Fibroblast of mammary gland (primary cell): ENCODE results near the gene ZNF600.
"Not testable (repeated sequence)": the region's sequence is repeated elsewhere in the genome, so short reads cannot be mapped to it uniquely, and the experiment has no call there.

Source experiments
- DNase-seq: peaks from one replicate; pipeline ENCODE4 v3.0.0-alpha.2; 2010; ENCODE audit warnings: low read depth
- H3K4me3 ChIP-seq: 2 replicates; pipeline ENCODE4 v1.5.1; 2011; ENCODE audit warnings: low read depth, mild to moderate bottlenecking, low read length, moderate library complexity; ENCODE audit not compliant: control insufficient read depth
- TF ChIP-seq, protein P1 (sequence below): conservative IDR thresholded peaks from 2 replicates; pipeline ENCODE4 v1.5.1; 2011; ENCODE audit warnings: low read depth, low read length, inconsistent platforms; ENCODE audit not compliant: control insufficient read depth, insufficient read depth

Gene ZNF600

DNA sequence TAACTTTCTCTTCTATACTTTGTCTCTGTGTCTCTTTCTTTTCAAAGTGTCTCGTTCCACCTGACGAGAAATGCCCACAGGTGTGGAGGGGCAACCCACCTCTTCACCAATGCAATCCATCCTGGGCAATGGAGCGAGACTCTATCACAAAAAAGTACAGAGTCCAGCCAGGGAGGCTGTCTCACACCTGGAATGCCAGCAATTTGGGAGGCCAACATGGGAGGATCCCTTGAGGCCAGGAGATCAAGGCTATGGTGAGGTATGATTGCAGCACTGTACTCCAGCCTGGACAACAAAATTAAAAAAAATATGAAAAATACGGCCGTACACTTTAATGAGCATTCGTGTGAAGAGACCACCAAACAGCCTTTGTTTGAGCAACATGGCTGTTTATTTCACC is 2.8 kb upstream of the ZNF600 start:
- TF ChIP-seq, protein P1, sequence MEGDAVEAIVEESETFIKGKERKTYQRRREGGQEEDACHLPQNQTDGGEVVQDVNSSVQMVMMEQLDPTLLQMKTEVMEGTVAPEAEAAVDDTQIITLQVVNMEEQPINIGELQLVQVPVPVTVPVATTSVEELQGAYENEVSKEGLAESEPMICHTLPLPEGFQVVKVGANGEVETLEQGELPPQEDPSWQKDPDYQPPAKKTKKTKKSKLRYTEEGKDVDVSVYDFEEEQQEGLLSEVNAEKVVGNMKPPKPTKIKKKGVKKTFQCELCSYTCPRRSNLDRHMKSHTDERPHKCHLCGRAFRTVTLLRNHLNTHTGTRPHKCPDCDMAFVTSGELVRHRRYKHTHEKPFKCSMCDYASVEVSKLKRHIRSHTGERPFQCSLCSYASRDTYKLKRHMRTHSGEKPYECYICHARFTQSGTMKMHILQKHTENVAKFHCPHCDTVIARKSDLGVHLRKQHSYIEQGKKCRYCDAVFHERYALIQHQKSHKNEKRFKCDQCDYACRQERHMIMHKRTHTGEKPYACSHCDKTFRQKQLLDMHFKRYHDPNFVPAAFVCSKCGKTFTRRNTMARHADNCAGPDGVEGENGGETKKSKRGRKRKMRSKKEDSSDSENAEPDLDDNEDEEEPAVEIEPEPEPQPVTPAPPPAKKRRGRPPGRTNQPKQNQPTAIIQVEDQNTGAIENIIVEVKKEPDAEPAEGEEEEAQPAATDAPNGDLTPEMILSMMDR = no peak
- DNase-seq = no peak
- H3K4me3 ChIP-seq = no peak overlapping the region

DNA sequence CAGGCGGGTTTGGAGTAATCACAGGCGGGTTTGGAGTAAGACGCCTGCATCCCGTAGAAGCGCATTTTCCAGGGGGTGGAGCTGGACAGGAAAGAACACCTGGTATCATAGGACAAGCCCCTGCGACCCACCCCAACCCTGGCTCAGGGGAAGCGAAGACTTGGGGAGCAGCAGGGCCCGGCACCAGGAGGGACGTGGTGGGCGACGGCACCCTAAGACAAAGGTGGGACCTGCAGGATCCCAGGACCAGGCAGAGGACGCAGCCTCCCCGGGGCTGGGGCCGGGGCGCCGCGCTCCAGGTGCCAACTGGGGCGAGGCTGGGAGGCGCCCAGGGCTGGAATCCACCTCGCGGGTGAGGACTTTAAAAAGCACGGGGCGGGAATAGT is 520 bp downstream of the ZNF600 start:
- H3K4me3 ChIP-seq = peak overlapping the region; percentile 70
- TF ChIP-seq, protein P1 = no peak
- DNase-seq = no peak

DNA sequence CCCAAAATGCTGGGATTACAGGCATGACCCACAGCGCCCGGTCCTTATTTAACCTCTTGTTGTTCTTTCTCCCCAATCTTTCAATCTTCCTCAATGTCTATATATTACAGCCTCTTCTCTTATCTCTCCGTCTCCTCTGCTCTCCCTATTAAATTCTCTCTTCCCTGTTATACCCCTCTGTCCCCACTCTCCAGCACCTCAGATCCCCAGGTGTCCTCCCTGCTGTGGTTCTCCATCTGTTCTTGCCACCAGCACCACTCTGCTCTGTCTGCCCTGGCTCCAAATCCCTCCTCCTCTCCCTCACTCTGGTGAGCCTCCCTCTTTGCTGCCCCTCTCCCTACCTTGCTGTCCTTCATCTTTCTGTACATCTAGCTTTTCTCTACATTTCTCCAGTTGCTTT is 1.1 kb downstream of the ZNF600 start:
- no peak for DNase-seq
- TF ChIP-seq, protein P1 = no peak
- H3K4me3 ChIP-seq = no peak overlapping the region

DNA sequence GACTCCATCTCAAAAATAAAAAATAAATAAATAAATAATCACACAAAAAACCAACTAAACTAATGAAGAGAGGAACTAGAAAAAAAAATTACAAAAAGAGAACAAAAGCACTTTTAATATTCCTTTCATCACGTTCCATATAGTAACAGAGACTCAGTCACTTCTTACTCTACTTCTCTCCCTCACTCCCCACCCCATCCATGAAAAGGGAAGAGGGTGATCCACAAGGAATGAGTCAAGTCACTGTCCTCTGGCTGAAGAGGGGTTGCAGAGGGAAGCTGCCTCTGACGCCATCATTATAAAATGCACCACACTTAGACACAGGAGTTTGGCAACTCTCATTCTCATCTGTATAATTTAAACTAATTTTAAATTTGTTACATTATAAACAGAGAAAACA is 3.7 kb downstream of the ZNF600 start:
- DNase-seq = peak; percentile 5
- H3K4me3 ChIP-seq = not testable (repeated sequence)

DNA sequence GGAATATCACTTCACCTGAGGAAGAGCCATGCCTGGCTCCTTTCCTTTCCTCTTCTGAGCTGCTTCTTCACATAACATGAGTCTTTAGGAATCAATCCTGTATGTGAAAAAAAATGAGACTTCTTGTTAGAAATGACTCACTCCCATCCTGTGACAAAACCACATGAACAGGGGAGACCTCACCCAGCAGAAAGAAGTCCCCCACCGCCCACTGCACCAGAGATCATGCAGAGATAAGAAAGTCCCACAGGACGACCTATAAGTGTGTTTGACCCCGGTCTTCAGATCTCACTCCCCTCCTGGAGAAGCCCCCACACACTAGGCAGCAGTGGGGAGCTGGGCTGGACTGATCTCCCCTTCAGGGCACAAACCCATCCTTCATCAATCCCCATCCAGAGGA is 7.8 kb downstream of the ZNF600 start:
- DNase-seq = no peak
- H3K4me3 ChIP-seq = no peak overlapping the region
- TF ChIP-seq, protein P1 = no peak

DNA sequence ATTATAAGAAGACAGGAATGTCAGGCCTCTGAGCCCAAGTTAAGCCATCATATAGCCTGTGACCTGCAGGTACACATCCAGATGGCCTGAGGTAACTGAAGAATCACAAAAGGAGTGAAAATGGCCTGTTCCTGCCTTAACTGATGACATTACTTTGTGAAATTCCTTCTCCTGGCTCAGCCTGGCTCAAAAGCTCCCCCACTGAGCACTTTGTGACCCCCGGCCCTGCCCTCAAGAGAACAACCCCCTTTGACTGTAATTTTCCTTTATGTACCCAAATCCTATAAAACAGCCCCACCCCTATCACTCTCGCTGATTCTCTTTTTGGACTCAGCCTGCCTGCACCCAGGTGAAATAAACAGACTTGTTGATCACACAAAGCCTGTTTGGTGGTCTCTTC is 30.1 kb downstream of the ZNF600 start:
- DNase-seq, H3K4me3 ChIP-seq: not testable (repeated sequence)

DNA sequence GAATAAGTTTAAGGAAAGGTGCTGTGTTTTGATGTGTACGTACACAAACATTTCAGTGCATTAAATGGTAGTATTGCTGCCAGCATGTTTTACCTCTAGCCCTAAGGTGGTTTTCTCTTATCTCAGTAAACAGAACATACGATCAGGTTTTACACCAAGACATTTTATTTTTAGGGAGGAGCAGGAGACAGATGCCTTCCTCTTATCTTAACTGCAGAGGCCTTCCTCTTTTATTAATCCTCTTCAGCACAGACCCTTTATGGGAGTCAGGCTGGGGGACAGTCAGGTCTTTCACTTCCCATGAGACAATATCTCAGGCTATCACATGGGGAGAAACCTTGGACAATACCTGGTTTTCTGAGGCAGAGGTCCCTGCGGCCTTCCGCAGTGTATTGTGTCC is 36.8 kb downstream of the ZNF600 start:
- DNase-seq = no peak
- TF ChIP-seq, protein P1 = no peak
- no peak overlapping the region for H3K4me3 ChIP-seq

DNA sequence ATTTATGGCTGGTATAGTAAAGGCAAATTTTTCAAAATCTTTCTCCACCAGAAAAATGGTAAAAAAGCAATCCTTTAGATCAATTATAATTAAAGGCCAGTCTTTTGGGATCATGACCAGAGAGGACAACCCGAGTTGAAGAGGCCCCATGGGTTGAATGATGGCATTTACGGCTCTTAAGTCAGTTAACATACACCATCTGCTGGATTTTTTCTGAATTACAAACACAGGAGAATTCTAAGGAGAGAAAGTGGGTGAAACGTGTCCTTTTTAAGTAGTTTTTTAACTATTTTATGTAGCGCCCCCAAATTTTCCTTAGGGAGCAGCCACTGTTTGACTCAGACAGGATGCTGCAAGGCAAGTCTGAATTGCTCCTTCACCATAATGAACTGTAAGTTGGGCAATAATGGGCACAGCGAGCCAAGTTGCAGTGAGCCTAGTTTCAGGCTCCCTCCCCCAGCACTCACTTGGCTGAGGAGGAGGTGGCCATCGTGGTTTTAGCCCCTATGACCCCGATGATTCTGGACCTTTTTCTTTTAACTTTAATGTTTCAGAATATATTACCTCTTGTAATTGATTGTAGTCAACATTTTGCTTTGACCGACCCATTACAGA is 38.1 kb downstream of the ZNF600 start:
- H3K4me3 ChIP-seq = no peak overlapping the region
- peak; percentile 47 for DNase-seq

DNA sequence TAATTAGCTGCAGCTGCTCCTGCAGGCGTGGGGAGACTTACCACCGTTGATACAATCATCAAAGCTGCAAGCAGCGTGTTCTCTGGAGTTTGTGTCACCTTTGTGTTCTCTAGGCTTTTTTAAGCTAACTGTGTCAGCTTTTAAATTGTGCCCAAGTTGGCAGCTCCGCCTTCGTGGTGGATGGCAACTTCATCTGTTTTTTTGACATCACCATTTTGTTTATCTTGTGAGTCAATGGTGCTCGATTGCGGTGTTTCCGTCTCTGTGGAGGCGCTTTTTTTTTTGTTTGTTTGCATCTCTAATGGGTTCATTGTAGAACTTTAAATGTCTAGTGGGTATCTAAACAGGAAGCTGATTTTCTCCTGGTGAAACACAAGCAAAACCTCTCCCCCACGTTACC is 40.7 kb downstream of the ZNF600 start:
- not testable (repeated sequence) for H3K4me3 ChIP-seq, DNase-seq

More for the DNA sequence above, 38.1 kb downstream of the ZNF600 start:
- TF ChIP-seq, protein P1 = peak; percentile 21
